CD4-positive, CD25-positive, alpha-beta regulatory T cell (primary cell): ENCODE data around the gene ADGRG6. TPM values are rescaled to one million over a fixed set of nuclear protein-coding genes. Genes with fewer than 3 reads are reported as not detected.
"Not testable (repeated sequence)": the region's sequence is repeated elsewhere in the genome, so short reads cannot be mapped to it uniquely, and the experiment has no call there.

ENCODE experiments used
- ATAC-seq, 2 donors: fragments of 150-1000 bp; cut with Tn5 transposase; one replicate each; pipeline ENCODE4 v1.10.0; 2021; ENCODE audit warnings: low read depth in 2 of 2, moderate number of reproducible peaks in 2 of 2, moderate library complexity in 1 of 2
- DNase-seq, 3 donors: peaks; one replicate each; pipeline versions ENCODE4 v3.0.0 to v3.0.0-alpha.2; 2012 to 2022; ENCODE audit warnings: mixed read lengths in 1 of 3
- H3K27ac ChIP-seq: one replicate; pipeline ENCODE4 v1.7.0; 2013; ENCODE audit warnings: mild to moderate bottlenecking, low read length; ENCODE audit not compliant: insufficient read depth, poor library complexity, severe bottlenecking
- H3K27me3 ChIP-seq: one replicate; pipeline ENCODE4 v1.7.0; 2013; ENCODE audit warnings: low read length; ENCODE audit not compliant: control insufficient read depth, insufficient read depth
- H3K36me3 ChIP-seq: one replicate; pipeline ENCODE4 v1.7.0; 2013; ENCODE audit warnings: mild to moderate bottlenecking, low read length, moderate library complexity; ENCODE audit not compliant: control insufficient read depth, insufficient read depth
- H3K4me1 ChIP-seq: 2 replicates; pipeline ENCODE4 v1.7.0; 2013; ENCODE audit warnings: mild to moderate bottlenecking, low read length; ENCODE audit not compliant: insufficient read depth, control insufficient read depth, poor library complexity, severe bottlenecking
- H3K4me3 ChIP-seq: one replicate; pipeline ENCODE4 v1.7.0; 2013; ENCODE audit warnings: low read depth, mild to moderate bottlenecking, low read length, moderate library complexity
- H3K9me3 ChIP-seq, 2 experiments: 1 replicate in 1 of 2; 2 replicates in 1 of 2; pipeline ENCODE4 v1.7.0; 2013; ENCODE audit warnings: low read length in 2 of 2, mild to moderate bottlenecking in 1 of 2, moderate library complexity in 1 of 2; ENCODE audit not compliant: control insufficient read depth in 2 of 2
- H3K27ac Mint-ChIP-seq, 3 donors: one replicate each; pipeline ENCODE4 v1.8.0; 2020 to 2022; ENCODE audit warnings: mild to moderate bottlenecking in 3 of 3, mixed read lengths in 3 of 3, moderate library complexity in 2 of 3
- H3K27me3 Mint-ChIP-seq: one replicate; pipeline ENCODE4 v1.8.0; 2022; ENCODE audit warnings: mild to moderate bottlenecking, mixed read lengths
- H3K36me3 Mint-ChIP-seq: one replicate; pipeline ENCODE4 v1.8.0; 2020; ENCODE audit warnings: mixed read lengths
- H3K4me1 Mint-ChIP-seq, 4 donors: one replicate each; pipeline ENCODE4 v1.8.0; 2020 to 2022; ENCODE audit warnings: mixed read lengths in 4 of 4, mild to moderate bottlenecking in 1 of 4
- H3K4me3 Mint-ChIP-seq, 4 donors: one replicate each; pipeline ENCODE4 v1.8.0; 2020 to 2022; ENCODE audit warnings: mild to moderate bottlenecking in 4 of 4, mixed read lengths in 4 of 4, moderate library complexity in 3 of 4
- H3K9me3 Mint-ChIP-seq, 7 donors: one replicate each; pipeline ENCODE4 v1.8.0; 2020 to 2022; ENCODE audit warnings: mixed read lengths in 7 of 7, mild to moderate bottlenecking in 3 of 7, moderate library complexity in 2 of 7
- polyA plus RNA-seq, 4 donors: library from polyadenylated mRNA; unstranded; fragments of 300-500 nt; fragmentation: Illumina TruSeq; gene quantifications; one replicate each; pipeline ENCODE4 v1.2.3, GENCODE V29; 2021
- total RNA-seq: library from RNA; stranded (reverse); gene quantifications from one replicate; pipeline ENCODE4 v1.2.3, GENCODE V29; 2022

Gene ADGRG6
- total and polyA plus RNA-seq, 5 donors from 2014 or later, result 0.74 TPM; not detected in 4

GRCh38 chr6:142444881-142445301, 143.1 kb downstream of the ADGRG6 start:
- Mint-ChIP-seq H3K9me3 (no peaks in the 10 kb centered on the region), H3K36me3 (no peaks in the 10 kb centered on the region), H3K4me1 (no peaks in the 10 kb centered on the region), H3K27ac (no peak overlapping the region), H3K27me3 (peaks cover 4% of the 10 kb centered on the region), H3K4me3 (no peak overlapping the region)
- Histone ChIP-seq H3K27me3 (peaks cover 4% of the 10 kb centered on the region), H3K4me1 (no peaks in the 10 kb centered on the region), H3K9me3 (no peaks in the 10 kb centered on the region), H3K4me3 (no peak overlapping the region), H3K36me3 (no peaks in the 10 kb centered on the region), H3K27ac (no peak overlapping the region)
- no peak for ATAC-seq
- DNase-seq, result no peak

- no peaks in the 10 kb centered on the region for H3K4me1 ChIP-seq
- no peaks in the 10 kb centered on the region for H3K4me1 Mint-ChIP-seq
- no peak for ATAC-seq
- H3K4me3 Mint-ChIP-seq, result no peak overlapping the region
- no peak overlapping the region for H3K27ac Mint-ChIP-seq
- H3K4me3 ChIP-seq, result no peak overlapping the region
- H3K36me3 ChIP-seq, result no peaks in the 10 kb centered on the region
- no peaks in the 10 kb centered on the region for H3K9me3 ChIP-seq
- peaks cover 0 to 2% (median 0%) of the 10 kb centered on the region in 7 donors for H3K9me3 Mint-ChIP-seq
- no peak for DNase-seq
- peaks cover 4% of the 10 kb centered on the region for H3K27me3 Mint-ChIP-seq
- no peaks in the 10 kb centered on the region for H3K36me3 Mint-ChIP-seq
- H3K27me3 ChIP-seq, result peaks cover 4% of the 10 kb centered on the region
- H3K27ac ChIP-seq, result no peak overlapping the region
These were observed 144.4 kb downstream of the ADGRG6 start for GRCh38 chr6:142446168-142446567.

- Histone ChIP-seq H3K27ac (no peak overlapping the region), H3K9me3 (no peaks in the 10 kb centered on the region), H3K4me1 (no peaks in the 10 kb centered on the region), H3K27me3 (peaks cover 4% of the 10 kb centered on the region), H3K36me3 (no peaks in the 10 kb centered on the region), H3K4me3 (no peak overlapping the region)
- no peak overlapping the region for H3K4me3 Mint-ChIP-seq
- ATAC-seq (no peak), DNase-seq (no peak)
- H3K27me3 Mint-ChIP-seq, result peaks cover 4% of the 10 kb centered on the region
- no peaks in the 10 kb centered on the region for H3K36me3 Mint-ChIP-seq
- H3K9me3 Mint-ChIP-seq, result peaks cover 0 to 2% (median 0%) of the 10 kb centered on the region in 7 donors
- no peak overlapping the region for H3K27ac Mint-ChIP-seq
- H3K4me1 Mint-ChIP-seq, result no peaks in the 10 kb centered on the region
These were observed 144.8 kb downstream of the ADGRG6 start for GRCh38 chr6:142446576-142446975.

- H3K36me3 Mint-ChIP-seq, result no peaks in the 10 kb centered on the region
- no peak for DNase-seq
- H3K27ac Mint-ChIP-seq, result no peak overlapping the region
These were observed 146.4 kb downstream of the ADGRG6 start for GRCh38 chr6:142448091-142448729.

GRCh38 chr6:142450856-142451255, 149.0 kb downstream of the ADGRG6 start:
- not testable (repeated sequence) for H3K9me3 Mint-ChIP-seq, H3K4me1 ChIP-seq, H3K27me3 ChIP-seq, H3K27ac ChIP-seq, H3K27me3 Mint-ChIP-seq, H3K4me1 Mint-ChIP-seq, H3K36me3 Mint-ChIP-seq, H3K27ac Mint-ChIP-seq, H3K4me3 ChIP-seq, H3K4me3 Mint-ChIP-seq, H3K36me3 ChIP-seq, DNase-seq, ATAC-seq, H3K9me3 ChIP-seq

More at GRCh38 chr6:142448091-142448729, 146.4 kb downstream of the ADGRG6 start:
- Mint-ChIP-seq H3K4me3 (no peak overlapping the region), H3K27me3 (peaks cover 4% of the 10 kb centered on the region), H3K9me3 (peaks cover 0 to 2% (median 0%) of the 10 kb centered on the region in 7 donors), H3K4me1 (no peaks in the 10 kb centered on the region)
- no peak overlapping the region for H3K27ac ChIP-seq
- ATAC-seq, result no peak
- H3K4me1 ChIP-seq, result no peaks in the 10 kb centered on the region
- no peaks in the 10 kb centered on the region for H3K36me3 ChIP-seq
- no peak overlapping the region for H3K4me3 ChIP-seq
- peaks cover 4% of the 10 kb centered on the region for H3K27me3 ChIP-seq
- H3K9me3 ChIP-seq, result no peaks in the 10 kb centered on the region

- Histone ChIP-seq H3K9me3 (no peaks in the 10 kb centered on the region), H3K4me1 (no peaks in the 10 kb centered on the region), H3K27ac (no peak overlapping the region), H3K27me3 (no peaks in the 10 kb centered on the region), H3K36me3 (no peaks in the 10 kb centered on the region), H3K4me3 (no peak overlapping the region)
- Mint-ChIP-seq H3K4me1 (no peaks in the 10 kb centered on the region), H3K9me3 (peaks cover 0 to 7% (median 0%) of the 10 kb centered on the region in 7 donors), H3K27me3 (peaks cover 6% of the 10 kb centered on the region), H3K27ac (no peak overlapping the region), H3K4me3 (no peak overlapping the region), H3K36me3 (no peaks in the 10 kb centered on the region)
- DNase-seq, result no peak
- no peak for ATAC-seq
These were observed 151.2 kb downstream of the ADGRG6 start for GRCh38 chr6:142452993-142453392.

- H3K4me3 ChIP-seq, H3K4me1 Mint-ChIP-seq, H3K9me3 Mint-ChIP-seq, H3K9me3 ChIP-seq, H3K27ac Mint-ChIP-seq, H3K27me3 ChIP-seq, H3K27ac ChIP-seq, DNase-seq, H3K36me3 ChIP-seq, H3K27me3 Mint-ChIP-seq, ATAC-seq, H3K4me3 Mint-ChIP-seq, H3K36me3 Mint-ChIP-seq, H3K4me1 ChIP-seq: not testable (repeated sequence)
These were observed 152.4 kb downstream of the ADGRG6 start for GRCh38 chr6:142454196-142454595.

- not testable (repeated sequence) for H3K36me3 Mint-ChIP-seq, H3K36me3 ChIP-seq, H3K4me1 ChIP-seq, H3K9me3 Mint-ChIP-seq, H3K27ac ChIP-seq, DNase-seq, H3K4me3 ChIP-seq, H3K9me3 ChIP-seq, H3K27ac Mint-ChIP-seq, H3K27me3 ChIP-seq, ATAC-seq, H3K4me1 Mint-ChIP-seq, H3K27me3 Mint-ChIP-seq, H3K4me3 Mint-ChIP-seq
These were observed 153.0 kb downstream of the ADGRG6 start for GRCh38 chr6:142454848-142455247.
